Fibroblast of skin of back (primary cell): Measurements from ENCODE around the gene PPP2R3B. TPM values are rescaled to one million over a fixed set of nuclear protein-coding genes. Genes with fewer than 3 reads are reported as not detected.
A peak's percentile ranks its signal among the peaks of the same experiment; 100 is the strongest.
"Not testable (repeated sequence)": the region's sequence is repeated elsewhere in the genome, so short reads cannot be mapped to it uniquely, and the experiment has no call there.

Experiments
- DNase-seq: peaks from one replicate; pipeline ENCODE4 v3.0.0-alpha.2; 2013
- polyA plus RNA-seq, 2 experiments: library from polyadenylated mRNA; unstranded; fragments of 120-200 nt; gene quantifications; one replicate each; pipeline ENCODE4 v1.2.1, GENCODE V29; 2013; ENCODE audit not compliant: insufficient read length in 2 of 2

PPP2R3B gene
- 30.2 TPM for polyA plus RNA-seq (2013, experiment 1 of 2; ENCODE audit: insufficient read length)
- polyA plus RNA-seq (2013, experiment 2 of 2; ENCODE audit: insufficient read length) = 19.4 TPM

- DNase-seq = peak; percentile 97
These were observed at the start of gene PPP2R3B for GRCh38 chrX:386768-387575. TSS of gene PPP2R3B (minus strand) at chrX:386907. CDS start at chrX:386691, 216 bp downstream.

GRCh38 chrX:435536-436122 is 48.9 kb upstream of the PPP2R3B start:
- no peak for DNase-seq

- DNase-seq = no peak
These were observed 48.2 kb upstream of the PPP2R3B start for GRCh38 chrX:434946-435345.

- no peak for DNase-seq
These were observed 47.1 kb upstream of the PPP2R3B start for GRCh38 chrX:433771-434170.

GRCh38 chrX:432666-433065 is 46.0 kb upstream of the PPP2R3B start:
- not testable (repeated sequence) for DNase-seq

GRCh38 chrX:431492-432111 is 44.9 kb upstream of the PPP2R3B start:
- DNase-seq = no peak

GRCh38 chrX:431056-431455 is 44.3 kb upstream of the PPP2R3B start:
- DNase-seq = no peak

GRCh38 chrX:429266-429825 is 42.6 kb upstream of the PPP2R3B start:
- no peak for DNase-seq

- DNase-seq = peak; percentile 55
These were observed 41.4 kb upstream of the PPP2R3B start for GRCh38 chrX:427812-428725.

GRCh38 chrX:426881-427280 is 40.2 kb upstream of the PPP2R3B start:
- peak; percentile 38 for DNase-seq

- DNase-seq = no peak
These were observed 38.3 kb upstream of the PPP2R3B start for GRCh38 chrX:425056-425455.

GRCh38 chrX:421646-422391 is 35.1 kb upstream of the PPP2R3B start:
- DNase-seq = no peak

GRCh38 chrX:420496-421223 is 34.0 kb upstream of the PPP2R3B start:
- DNase-seq = no peak

- DNase-seq = no peak
These were observed 32.4 kb upstream of the PPP2R3B start for GRCh38 chrX:418927-419729.

- DNase-seq = not testable (repeated sequence)
These were observed 28.8 kb upstream of the PPP2R3B start for GRCh38 chrX:415498-415897.

- DNase-seq = peak; percentile 86
These were observed 26.9 kb upstream of the PPP2R3B start for GRCh38 chrX:413322-414201.

GRCh38 chrX:410296-410695 is 23.6 kb upstream of the PPP2R3B start:
- DNase-seq = no peak

GRCh38 chrX:405149-405548 is 18.4 kb upstream of the PPP2R3B start:
- DNase-seq = no peak

GRCh38 chrX:404656-405055 is 17.9 kb upstream of the PPP2R3B start:
- no peak for DNase-seq
